OCI-LY7 (cell line): ENCODE measurements around the gene OMG.

Source experiments
- CTCF ChIP-seq: fragments of 200-600 bp; sonication (generic); conservative IDR thresholded peaks from 2 replicates; pipeline ENCODE4 v1.5.1; 2014; ENCODE audit warnings: mild to moderate bottlenecking, antibody characterized with exemption, low read length, moderate library complexity, mixed read lengths
- EZH2phosphoT487 ChIP-seq: fragments of 200-600 bp; sonication (generic); IDR thresholded peaks from 2 replicates; pipeline ENCODE4 v1.6.1; 2018; ENCODE audit warnings: low read depth, borderline replicate concordance, mild to moderate bottlenecking, mixed run types, antibody characterized with exemption, low read length, moderate library complexity, mixed read lengths

DNA sequence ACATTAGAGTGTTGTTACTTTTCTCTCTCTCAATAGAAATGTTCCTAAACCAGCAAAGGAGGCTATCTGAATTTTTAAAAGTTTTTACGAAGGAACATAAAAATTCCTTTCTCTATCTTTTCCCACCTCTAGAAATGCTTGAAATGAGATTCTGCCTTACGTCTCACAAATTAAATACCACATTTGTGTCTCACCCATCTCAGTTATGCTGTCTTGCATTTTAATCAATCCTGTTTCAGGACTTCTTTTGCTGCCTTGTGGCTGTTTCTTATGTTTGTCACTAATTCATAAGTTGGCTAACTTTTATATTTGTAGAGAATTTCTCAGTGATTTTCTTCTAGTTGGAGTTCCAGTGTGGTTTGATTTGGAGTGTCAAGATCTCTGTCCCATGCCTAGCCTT lies 3.5 kb downstream of the OMG start:
- TF ChIP-seq CTCF (no peak), EZH2phosphoT487 (no peak)
